CD8-positive, alpha-beta memory T cell (primary cell): ENCODE measurements around the gene TRIM42. TPM values are rescaled to one million over a fixed set of nuclear protein-coding genes. Genes with fewer than 3 reads are reported as not detected.
A peak's percentile ranks its signal among the peaks of the same experiment; 100 is the strongest.

Experiments used
- CTCF ChIA-PET: fragments of 350-600 bp; sonication (Branson Sonifier 250); formaldehyde crosslinking; loops from one replicate; lab custom pipeline; 2021; ENCODE audit warnings: antibody characterized with exemption; lab: Charles Lee
- POLR2A ChIA-PET: fragments of 350-600 bp; sonication (Branson Sonifier 250); formaldehyde crosslinking; loops from one replicate; lab custom pipeline; 2021; ENCODE audit warnings: antibody characterized with exemption; lab: Charles Lee
- DNase-seq, 5 donors: peaks; one replicate each; pipeline versions ENCODE4 v3.0.0 to v3.0.0-alpha.2; 2020 to 2022; ENCODE audit warnings: mixed read lengths in 1 of 5
- H3K27ac ChIP-seq: one replicate; pipeline ENCODE4 v1.7.0; 2013; ENCODE audit warnings: low read depth, mild to moderate bottlenecking, low read length, moderate library complexity
- H3K27me3 ChIP-seq: 2 replicates; pipeline ENCODE4 v1.7.0; 2013; ENCODE audit warnings: low read length, mild to moderate bottlenecking; ENCODE audit not compliant: insufficient read depth, poor library complexity, severe bottlenecking
- H3K36me3 ChIP-seq: 2 replicates; pipeline ENCODE4 v1.7.0; 2013; ENCODE audit warnings: mild to moderate bottlenecking, low read length, moderate library complexity; ENCODE audit not compliant: insufficient read depth
- H3K4me1 ChIP-seq: 2 replicates; pipeline ENCODE4 v1.7.0; 2013; ENCODE audit warnings: mild to moderate bottlenecking, low read length, moderate library complexity; ENCODE audit not compliant: insufficient read depth
- H3K4me3 ChIP-seq: 2 replicates; pipeline ENCODE4 v1.7.0; 2013; ENCODE audit warnings: mild to moderate bottlenecking, low read length
- H3K9me3 ChIP-seq: 2 replicates; pipeline ENCODE4 v1.7.0; 2013; ENCODE audit warnings: mild to moderate bottlenecking, low read length
- H3K27ac Mint-ChIP-seq, 8 donors: one replicate each; pipeline ENCODE4 v1.8.0; 2020 to 2021; ENCODE audit warnings: mixed read lengths in 8 of 8, mild to moderate bottlenecking in 6 of 8, inconsistent platforms in 3 of 8, moderate library complexity in 3 of 8
- H3K27me3 Mint-ChIP-seq, 2 donors: one replicate each; pipeline ENCODE4 v1.8.0; 2020 to 2021; ENCODE audit warnings: mixed read lengths in 2 of 2, mild to moderate bottlenecking in 1 of 2, moderate library complexity in 1 of 2
- H3K36me3 Mint-ChIP-seq, 3 donors: one replicate each; pipeline ENCODE4 v1.8.0; 2020 to 2021; ENCODE audit warnings: mixed read lengths in 3 of 3, inconsistent platforms in 1 of 3, mild to moderate bottlenecking in 1 of 3
- H3K4me1 Mint-ChIP-seq, 3 donors: one replicate each; pipeline ENCODE4 v1.8.0; 2020 to 2021; ENCODE audit warnings: mixed read lengths in 3 of 3, inconsistent platforms in 1 of 3, mild to moderate bottlenecking in 1 of 3
- H3K4me3 Mint-ChIP-seq, 7 donors: one replicate each; pipeline ENCODE4 v1.8.0; 2020 to 2021; ENCODE audit warnings: mixed read lengths in 7 of 7, mild to moderate bottlenecking in 6 of 7, moderate library complexity in 4 of 7, inconsistent platforms in 2 of 7
- H3K9me3 Mint-ChIP-seq, 5 donors: one replicate each; pipeline ENCODE4 v1.8.0; 2020 to 2022; ENCODE audit warnings: mixed read lengths in 5 of 5, mild to moderate bottlenecking in 3 of 5, moderate library complexity in 2 of 5, inconsistent platforms in 1 of 5
- polyA plus RNA-seq: library from polyadenylated mRNA; unstranded; fragments of 300-500 nt; fragmentation: Illumina TruSeq; gene quantifications from one replicate; pipeline ENCODE4 v1.2.3, GENCODE V29; 2021
- total RNA-seq, 2 experiments: library from RNA; stranded (reverse); gene quantifications; one replicate each; pipeline ENCODE4 v1.2.3, GENCODE V29; 2021

Gene TRIM42
- total and polyA plus RNA-seq, 3 experiments from 2014 or later: not detected

DNA sequence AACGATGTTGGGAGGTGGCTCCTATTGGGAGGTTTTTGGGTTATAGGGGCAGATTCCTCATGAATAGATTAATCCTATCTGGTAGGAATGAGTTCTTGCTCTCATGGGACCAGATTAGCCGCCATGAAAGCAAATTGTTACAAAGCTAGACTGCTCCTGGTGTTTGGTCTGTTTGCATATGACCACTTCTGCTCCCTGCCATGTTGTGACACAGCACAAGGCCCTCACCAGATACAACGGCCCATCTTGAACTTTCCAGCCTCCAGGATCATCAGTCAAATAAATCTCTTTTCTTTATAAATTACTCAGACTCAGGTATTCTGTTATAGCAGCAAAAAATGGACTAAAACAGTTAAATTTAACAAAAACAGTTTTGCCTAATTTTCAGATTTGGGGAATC lies 34.4 kb downstream of the TRIM42 start:
- Mint-ChIP-seq H3K9me3 (peaks cover 0 to 8% (median 0%) of the 10 kb centered on the region in 5 donors), H3K4me1 (no peaks in the 10 kb centered on the region), H3K27ac (peak overlapping the region in 1 of 8 donors; percentile 62), H3K27me3 (peaks cover 2 to 6% of the 10 kb centered on the region in 2 donors), H3K4me3 (no peak overlapping the region), H3K36me3 (no peaks in the 10 kb centered on the region)
- no peak for DNase-seq
- POLR2A ChIA-PET: no interaction called here
- no peak overlapping the region for H3K27ac ChIP-seq
- no peaks in the 10 kb centered on the region for H3K4me1 ChIP-seq
- no peak overlapping the region for H3K4me3 ChIP-seq
- no peaks in the 10 kb centered on the region for H3K9me3 ChIP-seq
- H3K36me3 ChIP-seq: no peaks in the 10 kb centered on the region
- H3K27me3 ChIP-seq: no peaks in the 10 kb centered on the region
- CTCF ChIA-PET: no interaction called here

DNA sequence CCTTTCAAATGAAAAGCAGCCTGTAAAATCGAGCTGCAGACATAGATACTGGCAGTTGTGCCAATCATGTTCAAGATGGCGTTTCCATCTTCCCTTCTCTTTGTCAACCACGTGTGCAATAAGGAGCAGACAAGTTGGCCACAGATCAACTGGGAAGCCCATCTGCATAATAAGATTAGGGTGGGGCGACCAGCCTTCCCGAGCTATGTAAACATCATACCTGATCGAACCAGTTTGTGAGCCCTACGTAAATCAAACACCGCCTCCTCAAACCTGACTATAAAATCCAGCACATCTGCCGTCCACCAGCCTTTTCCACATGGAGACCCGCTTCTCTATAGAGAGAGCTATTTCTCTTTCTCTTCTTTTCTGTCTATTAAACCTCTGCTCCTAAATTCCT lies 37.2 kb downstream of the TRIM42 start:
- Histone ChIP-seq H3K4me3 (no peak overlapping the region), H3K9me3 (no peaks in the 10 kb centered on the region), H3K27ac (no peak overlapping the region), H3K27me3 (no peaks in the 10 kb centered on the region), H3K36me3 (no peaks in the 10 kb centered on the region), H3K4me1 (no peaks in the 10 kb centered on the region)
- Mint-ChIP-seq H3K4me1 (no peaks in the 10 kb centered on the region), H3K27me3 (peaks cover 0 to 6% of the 10 kb centered on the region in 2 donors), H3K9me3 (peaks cover 0 to 14% (median 0%) of the 10 kb centered on the region in 5 donors), H3K4me3 (no peak overlapping the region), H3K27ac (no peak overlapping the region), H3K36me3 (no peaks in the 10 kb centered on the region)
- POLR2A ChIA-PET: no interaction called here
- CTCF ChIA-PET: no interaction called here
- DNase-seq: no peak

DNA sequence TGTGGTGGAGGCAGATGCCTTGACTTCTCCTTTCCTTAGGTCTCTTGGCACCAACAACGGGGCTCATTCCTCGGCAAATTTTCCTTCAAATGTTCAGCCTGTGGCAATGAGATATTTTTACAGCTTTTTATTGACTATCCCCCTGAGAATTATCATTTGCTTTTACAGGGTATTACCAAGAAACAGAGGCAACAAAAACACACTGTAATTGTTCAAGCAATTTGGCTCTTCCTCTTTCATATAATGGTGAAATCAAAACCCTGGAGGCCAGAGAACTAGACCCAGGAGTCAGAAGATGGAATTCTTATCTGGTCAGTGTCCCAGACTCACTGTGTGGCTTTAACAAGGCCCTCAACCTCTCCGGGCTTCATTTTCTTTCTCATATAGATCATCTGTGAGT lies 40.1 kb downstream of the TRIM42 start:
- Mint-ChIP-seq H3K27ac (no peak overlapping the region), H3K27me3 (peaks cover 3 to 4% of the 10 kb centered on the region in 2 donors), H3K4me3 (no peak overlapping the region), H3K4me1 (no peaks in the 10 kb centered on the region), H3K36me3 (no peaks in the 10 kb centered on the region), H3K9me3 (peaks cover 0 to 17% (median under 1%) of the 10 kb centered on the region in 5 donors)
- ChIA-PET POLR2A (no interaction called here), CTCF (no interaction called here)
- Histone ChIP-seq H3K9me3 (no peaks in the 10 kb centered on the region), H3K27ac (no peak overlapping the region), H3K4me3 (no peak overlapping the region), H3K4me1 (no peaks in the 10 kb centered on the region), H3K27me3 (no peaks in the 10 kb centered on the region), H3K36me3 (no peaks in the 10 kb centered on the region)
- no peak for DNase-seq

DNA sequence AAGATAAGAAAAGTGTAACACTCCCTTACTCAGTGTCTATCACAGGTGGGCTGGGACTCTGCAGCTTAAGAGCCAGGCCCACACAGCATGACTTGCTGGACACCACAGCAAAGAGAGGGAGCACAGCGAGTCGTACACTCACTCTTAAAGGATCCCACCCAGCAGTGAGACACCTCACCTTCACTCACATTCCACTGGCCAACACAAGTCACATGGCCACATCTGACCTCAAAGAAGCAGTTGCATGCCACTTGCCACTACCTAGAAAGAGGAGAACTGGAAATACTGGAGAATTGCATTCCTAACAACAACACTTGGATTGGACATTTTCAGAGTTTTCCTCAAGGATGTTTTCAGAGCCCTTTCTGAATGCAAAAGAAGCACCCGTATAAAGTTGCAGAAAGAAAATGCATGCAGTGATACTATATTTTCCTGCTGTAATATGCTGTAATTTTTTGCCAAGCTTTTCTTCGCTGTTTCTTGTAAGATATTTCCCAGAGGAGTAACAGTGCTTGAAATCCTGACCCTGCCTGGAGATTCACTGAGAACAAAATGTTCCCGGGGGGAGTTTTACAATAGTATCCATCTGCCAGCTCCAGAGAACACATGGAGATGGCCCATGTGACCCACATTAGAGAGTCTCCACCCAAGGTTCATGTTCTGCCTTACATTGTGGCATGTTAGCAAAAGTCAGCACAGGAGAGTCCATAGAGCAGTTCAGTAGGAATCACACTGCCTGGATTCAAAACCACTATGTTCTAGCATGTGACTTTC lies 42.2 kb downstream of the TRIM42 start:
- POLR2A ChIA-PET: no interaction called here
- no peaks in the 10 kb centered on the region for H3K36me3 ChIP-seq
- CTCF ChIA-PET: no interaction called here
- no peaks in the 10 kb centered on the region for H3K4me1 ChIP-seq
- H3K4me1 Mint-ChIP-seq: no peaks in the 10 kb centered on the region
- H3K4me3 Mint-ChIP-seq: no peak overlapping the region
- no peak overlapping the region for H3K27ac Mint-ChIP-seq
- no peaks in the 10 kb centered on the region for H3K36me3 Mint-ChIP-seq
- H3K27me3 ChIP-seq: no peaks in the 10 kb centered on the region
- H3K9me3 ChIP-seq: no peaks in the 10 kb centered on the region
- H3K27ac ChIP-seq: no peak overlapping the region
- H3K27me3 Mint-ChIP-seq: peaks cover 0 to 5% of the 10 kb centered on the region in 2 donors
- H3K4me3 ChIP-seq: no peak overlapping the region
- H3K9me3 Mint-ChIP-seq: peaks cover 0 to 15% (median 3%) of the 10 kb centered on the region in 5 donors
- no peak for DNase-seq

DNA sequence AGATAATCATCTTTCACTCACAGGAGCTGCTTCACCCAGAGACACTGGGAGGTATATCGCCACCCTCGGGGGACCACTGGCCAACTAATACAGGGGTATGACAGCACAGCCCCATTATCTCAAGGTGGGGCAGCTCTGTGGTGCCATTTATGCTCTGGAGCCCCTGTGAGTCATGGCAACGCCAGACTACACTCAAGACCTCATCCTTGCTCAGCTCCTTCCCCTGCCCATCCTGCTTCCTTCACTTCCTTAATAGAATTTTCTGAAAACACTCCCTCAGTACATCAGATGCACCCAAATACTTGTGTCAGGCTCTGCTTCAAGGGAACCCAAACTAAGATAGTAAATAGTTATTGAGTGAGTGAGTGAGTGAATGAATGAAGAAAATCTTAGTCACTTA lies 45.7 kb downstream of the TRIM42 start:
- H3K27ac ChIP-seq: no peak overlapping the region
- no peaks in the 10 kb centered on the region for H3K4me1 ChIP-seq
- H3K9me3 ChIP-seq: no peaks in the 10 kb centered on the region
- Mint-ChIP-seq H3K4me1 (no peaks in the 10 kb centered on the region), H3K27me3 (peaks cover 0 to 5% of the 10 kb centered on the region in 2 donors), H3K27ac (no peak overlapping the region), H3K4me3 (no peak overlapping the region), H3K36me3 (no peaks in the 10 kb centered on the region), H3K9me3 (peaks cover 0 to 14% (median 3%) of the 10 kb centered on the region in 5 donors)
- H3K4me3 ChIP-seq: no peak overlapping the region
- POLR2A ChIA-PET: no interaction called here
- H3K36me3 ChIP-seq: no peaks in the 10 kb centered on the region
- CTCF ChIA-PET: no interaction called here
- no peaks in the 10 kb centered on the region for H3K27me3 ChIP-seq
- no peak for DNase-seq

DNA sequence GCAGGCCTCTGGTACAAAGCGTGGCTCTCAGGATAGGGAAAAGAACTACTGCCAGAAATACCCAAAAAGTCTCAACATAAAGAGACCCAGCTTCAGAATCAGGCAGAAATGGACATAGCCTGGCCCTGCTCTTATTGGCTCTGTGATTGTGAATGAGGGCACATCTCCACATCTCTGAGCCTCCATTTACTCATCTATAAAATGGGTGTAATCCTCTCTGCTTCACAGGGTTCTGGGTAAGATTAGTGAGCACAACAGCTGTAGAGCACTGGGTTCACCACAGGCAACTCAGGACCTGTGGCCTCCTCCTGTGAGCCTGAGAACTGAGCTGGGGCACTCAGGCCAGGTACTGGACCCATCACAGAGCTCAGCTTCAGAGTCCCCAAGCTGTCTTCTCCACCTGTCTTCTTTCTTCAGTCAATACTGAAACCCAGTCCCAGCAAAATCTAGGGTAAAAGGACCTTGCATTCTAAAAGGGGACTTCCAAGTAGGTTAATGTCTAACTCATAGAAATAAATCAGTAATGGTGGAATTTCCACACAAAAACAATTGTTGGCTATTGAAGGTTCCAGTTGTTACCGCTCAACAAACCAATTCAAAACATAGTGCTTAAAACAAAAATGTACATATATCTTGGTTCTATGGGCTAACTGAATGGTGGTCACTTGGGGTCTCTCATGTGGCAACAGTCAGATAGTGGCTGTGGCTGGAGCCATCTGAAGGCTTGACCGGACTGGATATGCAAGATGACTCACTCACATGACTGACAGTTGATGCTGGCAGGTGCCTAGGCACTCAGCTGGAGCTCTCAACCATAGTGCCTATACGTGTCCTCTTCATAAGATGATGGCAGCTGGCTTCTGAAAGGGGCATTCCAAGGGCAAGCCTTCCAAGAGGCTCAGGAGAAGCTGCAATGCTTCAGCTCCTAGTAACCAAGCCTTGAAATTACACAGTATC lies 47.3 kb downstream of the TRIM42 start:
- H3K9me3 ChIP-seq: no peaks in the 10 kb centered on the region
- ChIA-PET POLR2A (no interaction called here), CTCF (no interaction called here)
- no peaks in the 10 kb centered on the region for H3K36me3 ChIP-seq
- DNase-seq: no peak
- H3K27ac ChIP-seq: no peak overlapping the region
- Mint-ChIP-seq H3K4me1 (no peaks in the 10 kb centered on the region), H3K4me3 (no peak overlapping the region), H3K27me3 (peaks cover 0 to 5% of the 10 kb centered on the region in 2 donors), H3K9me3 (peaks cover 0 to 7% (median 3%) of the 10 kb centered on the region in 5 donors), H3K36me3 (no peaks in the 10 kb centered on the region), H3K27ac (no peak overlapping the region)
- no peak overlapping the region for H3K4me3 ChIP-seq
- no peaks in the 10 kb centered on the region for H3K4me1 ChIP-seq
- H3K27me3 ChIP-seq: no peaks in the 10 kb centered on the region

DNA sequence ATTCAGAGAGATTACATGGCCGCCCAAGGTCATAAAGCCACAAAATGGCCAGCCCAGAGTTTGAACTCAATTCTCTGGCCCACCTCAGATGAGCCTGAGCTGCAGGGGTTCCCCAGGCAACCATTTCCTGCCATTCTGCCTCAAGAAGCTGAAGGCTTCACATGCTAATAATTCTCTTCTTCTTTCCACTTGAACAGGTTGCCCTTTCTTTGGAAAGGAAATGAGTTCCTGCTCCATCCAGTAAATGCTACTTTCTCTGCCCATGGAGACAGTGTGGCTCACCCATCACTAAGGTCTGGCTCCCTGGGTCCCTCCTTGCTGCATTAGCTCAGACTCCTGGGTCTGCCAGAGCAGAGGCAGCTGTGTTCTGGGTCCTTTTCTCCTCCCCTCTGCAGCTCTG lies 48.2 kb downstream of the TRIM42 start:
- no peaks in the 10 kb centered on the region for H3K27me3 ChIP-seq
- no peak overlapping the region for H3K27ac Mint-ChIP-seq
- peaks cover 0 to 7% (median 3%) of the 10 kb centered on the region in 5 donors for H3K9me3 Mint-ChIP-seq
- no peak overlapping the region for H3K27ac ChIP-seq
- no peak overlapping the region for H3K4me3 Mint-ChIP-seq
- H3K27me3 Mint-ChIP-seq: peaks cover 0 to 5% of the 10 kb centered on the region in 2 donors
- H3K36me3 ChIP-seq: no peaks in the 10 kb centered on the region
- ChIA-PET CTCF (no interaction called here), POLR2A (no interaction called here)
- H3K36me3 Mint-ChIP-seq: no peaks in the 10 kb centered on the region
- no peaks in the 10 kb centered on the region for H3K4me1 Mint-ChIP-seq
- no peak overlapping the region for H3K4me3 ChIP-seq
- H3K4me1 ChIP-seq: no peaks in the 10 kb centered on the region
- H3K9me3 ChIP-seq: no peaks in the 10 kb centered on the region
- DNase-seq: no peak

DNA sequence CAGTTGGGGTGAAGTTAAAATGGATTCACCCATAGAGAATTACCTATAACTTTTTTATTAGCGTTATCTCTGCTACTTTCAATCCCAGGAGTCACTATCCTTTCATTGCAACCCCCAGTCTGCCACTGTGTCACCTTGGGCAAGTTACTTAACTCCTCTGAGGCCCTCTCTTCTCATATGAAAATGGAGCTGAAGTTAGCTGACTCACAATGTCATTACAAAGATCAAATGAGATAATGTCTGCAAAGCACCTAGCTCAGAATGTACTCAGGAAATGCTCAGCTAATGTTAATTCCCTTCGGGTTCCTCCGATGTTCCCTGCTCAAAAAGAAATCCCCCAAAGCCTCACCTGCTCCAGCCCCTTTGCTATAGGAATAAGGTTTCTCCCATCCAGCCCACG lies 50.0 kb downstream of the TRIM42 start:
- Histone ChIP-seq H3K4me3 (no peak overlapping the region), H3K27ac (no peak overlapping the region), H3K36me3 (no peaks in the 10 kb centered on the region), H3K27me3 (no peaks in the 10 kb centered on the region), H3K9me3 (no peaks in the 10 kb centered on the region), H3K4me1 (no peaks in the 10 kb centered on the region)
- peaks cover 0 to 3% of the 10 kb centered on the region in 2 donors for H3K27me3 Mint-ChIP-seq
- H3K36me3 Mint-ChIP-seq: no peaks in the 10 kb centered on the region
- H3K27ac Mint-ChIP-seq: no peak overlapping the region
- no peak overlapping the region for H3K4me3 Mint-ChIP-seq
- no peak for DNase-seq
- H3K4me1 Mint-ChIP-seq: no peaks in the 10 kb centered on the region
- peaks cover 0 to 5% (median 0%) of the 10 kb centered on the region in 5 donors for H3K9me3 Mint-ChIP-seq
- POLR2A ChIA-PET: no interaction called here
- CTCF ChIA-PET: no interaction called here
